Subcutaneous adipose tissue (tissue), 4 donors: ENCODE data around the gene RHEX. TPM values are rescaled to one million over a fixed set of nuclear protein-coding genes. Genes with fewer than 3 reads are reported as not detected.

Source experiments
- CTCF ChIP-seq: fragments of 450-650 bp; IDR thresholded peaks from one replicate; pipeline ENCODE4 v1.5.1; 2016; ENCODE audit warnings: low read depth, mild to moderate bottlenecking, control low read depth, antibody characterized with exemption, moderate library complexity
- total RNA-seq, 4 donors: library from RNA; depleted of rRNA; stranded (reverse); fragments of >200 nt; gene quantifications; one replicate each; pipeline ENCODE4 v1.1.0, GENCODE V29; 2016

RHEX gene
- total RNA-seq, 4 donors from 2014 or later: 5.1 to 9.9 (median 5.7) TPM; not detected in 1

- TF ChIP-seq CTCF: no peak
These were observed 47.3 kb downstream of the RHEX start for GRCh38 chr1:206100226-206100815.

GRCh38 chr1:206101351-206102045 is 48.5 kb downstream of the RHEX start:
- no peak for TF ChIP-seq CTCF

GRCh38 chr1:206102292-206102936 is 49.4 kb downstream of the RHEX start:
- no peak for TF ChIP-seq CTCF

- TF ChIP-seq CTCF: no peak
These were observed 51.0 kb downstream of the RHEX start for GRCh38 chr1:206103979-206104378.

- TF ChIP-seq CTCF: no peak
These were observed 52.6 kb downstream of the RHEX start for GRCh38 chr1:206105464-206105995.

- TF ChIP-seq CTCF: no peak
These were observed 53.6 kb downstream of the RHEX start for GRCh38 chr1:206106328-206107167.

- TF ChIP-seq CTCF: no peak
These were observed 54.2 kb downstream of the RHEX start for GRCh38 chr1:206107168-206107544.
